Breast epithelium (tissue), 3 donors: ENCODE data around the gene COX17.

Experiments
- CTCF ChIP-seq, 3 donors: fragments of 450-650 bp; IDR thresholded peaks; one replicate each; pipeline ENCODE4 v1.5.1; 2016 to 2017; ENCODE audit warnings: antibody characterized with exemption in 3 of 3, mild to moderate bottlenecking in 3 of 3, moderate library complexity in 3 of 3
- POLR2A ChIP-seq: fragments of 450-650 bp; IDR thresholded peaks from one replicate; pipeline ENCODE4 v1.6.1; 2016; ENCODE audit warnings: antibody characterized with exemption, mild to moderate bottlenecking, moderate library complexity
- POLR2AphosphoS5 ChIP-seq, 3 donors: sonication (generic); formaldehyde crosslinking; IDR thresholded peaks; one replicate each; pipeline ENCODE4 v1.6.1; 2017; ENCODE audit warnings: antibody characterized with exemption in 3 of 3

GRCh38 chr3:119675188-119675874, 1.9 kb downstream of the COX17 start:
- TF ChIP-seq CTCF (IDR thresholded peaks at IDR 0.05) (no peak), POLR2AphosphoS5 (IDR thresholded peaks at IDR 0.05) (no peak), POLR2A (no peak)
